Dedifferentiated amniotic fluid mesenchymal stem cell (primary cell): ENCODE measurements around the gene WDR87.

Source experiments
- DNase-seq: peaks from one replicate; pipeline ENCODE4 v3.0.0-alpha.2; 2016; ENCODE audit errors: extremely low spot score

The WDR87 gene

DNA sequence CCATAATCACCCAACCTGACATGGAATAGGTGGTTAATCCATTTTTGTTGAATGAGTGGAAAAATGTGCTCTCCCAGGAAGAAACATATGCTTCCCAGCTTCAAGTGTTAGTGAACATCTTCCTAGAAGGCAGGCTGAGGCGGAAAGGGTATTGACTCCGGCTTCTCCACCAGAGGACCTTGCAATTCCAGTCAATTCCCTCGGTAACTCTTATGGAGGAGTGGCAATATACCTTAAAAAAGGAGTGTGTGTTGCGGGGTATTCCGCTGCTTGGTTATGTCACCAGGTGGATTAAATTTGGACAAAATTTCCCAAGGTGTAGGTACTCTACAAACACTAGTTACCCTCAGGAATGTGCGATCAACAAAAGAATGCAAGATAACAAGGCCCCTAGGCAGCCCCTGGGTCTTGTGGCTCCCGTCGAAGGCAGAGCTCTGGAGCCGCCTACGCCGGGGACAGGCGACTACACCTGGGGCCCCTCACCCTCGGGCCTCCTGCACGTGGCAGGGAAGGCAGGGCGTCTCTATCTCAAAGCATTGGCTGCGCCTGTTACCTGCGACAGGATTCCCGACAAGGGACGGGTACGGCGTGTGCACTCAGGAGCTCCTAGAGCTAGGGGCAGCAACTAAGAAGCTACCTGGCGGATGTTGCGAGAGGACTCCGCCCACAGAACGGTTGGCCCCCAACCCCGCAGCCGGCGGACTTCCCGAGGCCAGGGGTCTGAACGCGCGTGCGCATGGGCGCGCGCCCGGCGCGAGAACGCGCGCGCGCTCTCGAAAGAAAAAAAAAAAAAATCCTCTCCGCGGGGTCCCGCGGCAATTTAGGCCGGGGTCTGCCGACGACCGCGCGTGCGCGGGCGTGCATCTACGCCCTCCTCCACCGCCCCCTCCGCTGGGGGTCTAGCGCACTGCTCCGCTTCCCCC, at the start of gene WDR87:
WDR87 (minus strand) TSS at position 649 of the 923 bp plus-strand sequence. CDS start 8,355 bp downstream, outside the sequence.
- no peak for DNase-seq

GRCh38 chr19:37955986-37956385, 49.6 kb upstream of the WDR87 start:
- no peak for DNase-seq

- no peak for DNase-seq
Measured at GRCh38 chr19:37954421-37954874, 48.1 kb upstream of the WDR87 start.

DNA sequence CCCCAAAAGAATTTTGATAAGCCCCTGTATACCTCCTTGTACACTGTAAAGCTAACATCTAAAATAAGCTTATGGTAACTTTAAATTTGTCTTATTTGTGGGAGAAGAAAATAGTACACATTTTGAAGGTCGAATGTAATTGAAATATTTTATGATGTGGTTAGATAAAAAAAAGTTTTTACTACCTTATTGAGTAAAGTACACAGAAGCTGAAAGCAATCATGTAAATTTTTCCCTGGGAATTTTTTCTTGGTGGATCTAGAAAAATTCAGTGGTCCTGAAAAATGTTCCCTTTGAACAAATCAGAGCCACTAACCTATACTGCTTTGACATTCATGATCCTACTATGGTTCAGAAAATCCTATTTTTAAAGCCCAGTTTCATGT, 47.5 kb upstream of the WDR87 start:
- no peak for DNase-seq

GRCh38 chr19:37953171-37953917, 47.0 kb upstream of the WDR87 start:
- DNase-seq = no peak

- DNase-seq = no peak
Measured at GRCh38 chr19:37951816-37952210, 45.4 kb upstream of the WDR87 start.

DNA sequence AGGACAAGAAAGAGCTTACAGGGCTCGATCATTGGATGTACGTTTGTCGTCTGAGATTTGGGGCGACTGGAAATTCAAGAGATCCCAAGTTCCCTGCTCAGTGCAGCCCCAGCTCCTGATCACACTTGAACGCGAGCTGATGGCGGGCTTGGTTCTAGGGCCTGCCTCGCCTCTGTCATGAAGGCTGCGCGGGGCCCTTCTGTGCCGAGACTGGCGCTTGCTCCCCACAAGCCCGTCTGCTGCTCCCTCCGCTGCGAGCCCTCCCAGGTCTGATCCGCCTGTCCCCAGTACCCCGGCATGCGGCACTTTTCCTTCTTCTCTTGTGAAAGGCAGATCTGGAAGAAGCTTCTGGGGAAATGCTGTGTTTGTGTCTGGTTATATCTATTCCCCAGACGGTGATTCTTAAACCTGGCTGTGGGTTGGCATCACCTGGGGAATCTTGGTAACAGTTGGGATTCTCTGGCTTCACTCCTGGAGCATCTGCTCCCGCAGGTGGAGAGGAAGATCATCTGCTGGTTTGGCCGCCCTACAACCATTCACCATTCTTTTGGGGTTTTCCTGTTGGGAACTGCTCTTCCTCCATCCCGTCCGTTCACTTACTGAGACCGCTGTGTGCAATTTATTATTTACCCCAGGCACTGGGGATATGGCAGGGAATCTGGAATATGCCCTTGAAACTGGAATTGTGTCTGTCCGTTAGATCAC, 44.2 kb upstream of the WDR87 start:
- DNase-seq = no peak

DNA sequence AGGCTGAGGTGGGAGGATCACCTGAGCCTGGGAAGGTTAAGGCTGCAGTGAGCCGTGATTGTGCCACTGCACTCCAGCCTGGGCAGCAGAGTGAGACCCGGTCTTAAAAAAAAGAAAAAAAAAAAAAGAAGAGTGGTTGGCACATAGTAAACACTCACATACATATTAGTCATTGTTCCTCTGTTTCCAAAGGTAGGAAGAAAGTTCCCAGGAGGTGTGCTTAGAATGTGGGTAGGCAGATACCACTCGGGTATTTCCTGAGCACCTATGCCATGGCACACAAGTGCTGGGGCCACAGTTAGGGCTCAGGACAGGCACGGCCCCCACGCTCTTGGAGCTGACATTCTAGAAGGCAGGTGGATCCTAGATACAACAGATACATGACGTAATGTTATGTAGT, 42.0 kb upstream of the WDR87 start:
- DNase-seq = no peak

DNA sequence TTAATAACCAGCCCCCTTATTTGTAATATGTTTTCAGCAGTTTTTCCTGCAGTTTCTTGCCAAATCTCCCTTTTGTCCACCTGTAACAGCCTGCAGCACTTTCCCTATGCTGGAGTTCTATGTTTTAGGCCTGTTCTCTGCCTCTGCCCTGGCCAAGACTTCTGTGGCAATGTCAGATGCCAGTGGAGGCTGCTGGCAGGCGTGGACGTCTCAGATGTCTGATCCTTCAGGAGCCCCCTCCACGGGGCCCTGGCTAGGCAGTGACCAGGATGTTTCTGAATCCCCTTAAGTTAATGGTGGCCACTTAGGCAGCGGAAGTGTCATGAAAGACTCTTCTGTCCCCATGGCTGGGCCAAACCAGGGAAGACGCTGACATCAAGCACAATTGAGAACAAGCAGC, 41.4 kb upstream of the WDR87 start:
- DNase-seq = no peak

- DNase-seq = no peak
Measured at GRCh38 chr19:37946132-37946531, 39.7 kb upstream of the WDR87 start.

DNA sequence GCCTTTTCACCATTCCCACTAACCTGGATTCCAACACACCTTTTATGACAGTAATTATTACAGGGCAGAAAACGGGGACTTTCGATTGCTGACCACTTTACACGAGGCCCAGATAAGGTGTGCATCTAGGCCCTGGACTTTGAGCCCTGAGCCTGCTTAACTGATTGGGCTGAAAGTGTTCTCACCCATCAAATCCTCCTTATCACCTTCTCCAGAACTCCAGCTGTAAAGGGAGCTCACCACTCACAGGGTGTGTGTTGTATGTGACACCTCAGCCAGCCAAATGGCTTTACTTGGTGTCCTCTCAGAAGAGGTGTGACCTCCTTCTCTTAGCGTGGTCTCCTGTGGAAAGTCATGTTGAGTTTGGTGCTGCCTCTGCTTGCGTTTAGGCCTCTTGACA, 37.1 kb upstream of the WDR87 start:
- no peak for DNase-seq

GRCh38 chr19:37942516-37942902, 36.1 kb upstream of the WDR87 start:
- DNase-seq = no peak

- DNase-seq = no peak
Measured at GRCh38 chr19:37941782-37942515, 35.6 kb upstream of the WDR87 start.

- DNase-seq = no peak
Measured at GRCh38 chr19:37938353-37938752, 32.0 kb upstream of the WDR87 start.

- no peak for DNase-seq
Measured at GRCh38 chr19:37936886-37937285, 30.5 kb upstream of the WDR87 start.

DNA sequence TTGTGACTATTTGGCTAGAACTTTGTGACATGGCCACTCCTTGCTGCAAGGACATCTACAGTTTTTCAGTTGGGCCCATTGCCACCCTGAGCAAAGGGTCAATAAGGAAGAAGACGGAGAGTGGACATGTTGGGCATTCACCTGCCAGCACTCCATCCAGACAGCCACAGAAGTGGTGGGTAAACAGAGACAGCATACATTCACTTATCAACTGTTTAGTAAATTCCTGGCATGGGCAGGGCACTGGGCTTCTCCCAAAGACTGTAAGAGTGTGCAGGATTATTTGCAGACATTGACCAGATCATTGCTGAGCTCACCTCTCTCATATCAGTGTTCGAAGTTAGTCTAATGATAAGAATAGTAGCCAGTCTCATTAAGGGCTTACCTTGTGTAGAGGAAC, 29.8 kb upstream of the WDR87 start:
- DNase-seq = no peak

DNA sequence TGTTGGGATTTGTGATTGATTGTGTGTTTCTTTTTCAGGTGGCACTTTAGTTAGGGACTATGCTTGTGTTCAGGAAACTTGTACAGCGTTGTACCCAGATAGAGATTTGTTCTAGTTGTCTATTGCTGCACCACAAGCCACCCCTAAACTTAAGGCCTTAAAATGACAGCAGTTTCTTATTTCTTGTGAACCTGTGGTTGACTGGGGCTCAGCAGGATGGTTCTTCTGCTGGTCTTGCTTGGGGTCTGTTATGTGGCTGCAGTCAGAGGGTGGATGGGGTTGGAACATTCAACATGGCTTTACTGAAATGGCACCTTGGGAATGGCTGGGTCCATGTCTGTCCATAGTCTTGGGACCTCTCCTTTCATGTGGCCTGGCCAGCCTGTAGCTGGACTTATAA, 28.9 kb upstream of the WDR87 start:
- no peak for DNase-seq

- DNase-seq = no peak
Measured at GRCh38 chr19:37933937-37934358, 27.6 kb upstream of the WDR87 start.

GRCh38 chr19:37932985-37933936, 26.9 kb upstream of the WDR87 start:
- no peak for DNase-seq

DNA sequence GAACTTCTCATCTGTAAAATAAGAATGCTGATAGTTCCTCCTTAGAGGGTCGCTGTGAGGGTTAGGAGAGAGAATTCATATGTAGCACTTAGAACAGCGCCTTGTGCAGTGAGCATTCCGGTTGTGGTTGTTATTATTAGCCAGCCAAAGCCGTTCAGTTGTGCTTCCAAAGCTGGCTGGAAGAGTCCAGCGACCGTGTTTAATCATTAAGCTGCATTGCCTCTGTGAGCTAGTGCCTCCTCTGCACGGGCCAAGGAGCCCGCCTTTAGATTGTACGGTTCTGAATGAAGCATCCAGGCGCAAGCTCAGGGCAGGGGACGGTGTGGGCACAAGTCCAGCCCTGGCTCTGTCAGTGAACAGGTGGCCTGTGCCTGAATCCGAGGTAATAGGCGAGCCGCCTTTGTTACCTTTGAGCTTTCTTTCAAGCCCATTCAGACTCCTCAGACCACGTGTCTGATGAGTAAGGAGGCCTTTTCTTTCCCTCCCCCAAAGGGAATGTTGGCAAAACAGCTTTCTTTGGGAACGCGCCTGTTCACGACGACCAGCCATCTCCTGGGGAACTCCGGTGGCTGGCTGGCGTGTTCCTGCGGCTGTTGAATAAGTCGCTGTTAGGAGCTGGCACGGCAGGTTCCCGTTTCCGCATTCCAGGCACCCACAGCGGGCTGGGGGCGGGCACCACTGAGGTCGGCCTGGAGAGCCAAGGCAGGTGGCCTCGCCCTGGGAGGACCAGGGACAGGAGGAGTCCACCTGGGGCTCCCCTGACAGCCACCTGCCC, 25.7 kb upstream of the WDR87 start:
- DNase-seq = no peak
